Adrenal gland (tissue), 5 donors: ENCODE results near the gene PI4KA.

Experiments used
- POLR2A ChIP-seq, 2 donors: fragments of 450-650 bp; IDR thresholded peaks; one replicate each; pipeline ENCODE4 v1.6.1; 2017; ENCODE audit warnings: antibody characterized with exemption in 2 of 2, mild to moderate bottlenecking in 2 of 2, moderate library complexity in 1 of 2
- TF ChIP-seq, protein P1 (sequence below), 6 experiments: fragments of 450-650 bp in 4 of 6; fragments of 200-600 bp in 2 of 6; sonication (generic) in 1 of 6; IDR thresholded peaks; 1 replicate in 5 of 6; 2 replicates in 1 of 6; pipeline versions ENCODE4 v1.5.1 to v1.8.0; 2016 to 2021; ENCODE audit warnings: antibody characterized with exemption in 6 of 6, mild to moderate bottlenecking in 2 of 6, moderate library complexity in 1 of 6
- donor health status: DM: no; HTN: no; CAD: no.

DNA sequence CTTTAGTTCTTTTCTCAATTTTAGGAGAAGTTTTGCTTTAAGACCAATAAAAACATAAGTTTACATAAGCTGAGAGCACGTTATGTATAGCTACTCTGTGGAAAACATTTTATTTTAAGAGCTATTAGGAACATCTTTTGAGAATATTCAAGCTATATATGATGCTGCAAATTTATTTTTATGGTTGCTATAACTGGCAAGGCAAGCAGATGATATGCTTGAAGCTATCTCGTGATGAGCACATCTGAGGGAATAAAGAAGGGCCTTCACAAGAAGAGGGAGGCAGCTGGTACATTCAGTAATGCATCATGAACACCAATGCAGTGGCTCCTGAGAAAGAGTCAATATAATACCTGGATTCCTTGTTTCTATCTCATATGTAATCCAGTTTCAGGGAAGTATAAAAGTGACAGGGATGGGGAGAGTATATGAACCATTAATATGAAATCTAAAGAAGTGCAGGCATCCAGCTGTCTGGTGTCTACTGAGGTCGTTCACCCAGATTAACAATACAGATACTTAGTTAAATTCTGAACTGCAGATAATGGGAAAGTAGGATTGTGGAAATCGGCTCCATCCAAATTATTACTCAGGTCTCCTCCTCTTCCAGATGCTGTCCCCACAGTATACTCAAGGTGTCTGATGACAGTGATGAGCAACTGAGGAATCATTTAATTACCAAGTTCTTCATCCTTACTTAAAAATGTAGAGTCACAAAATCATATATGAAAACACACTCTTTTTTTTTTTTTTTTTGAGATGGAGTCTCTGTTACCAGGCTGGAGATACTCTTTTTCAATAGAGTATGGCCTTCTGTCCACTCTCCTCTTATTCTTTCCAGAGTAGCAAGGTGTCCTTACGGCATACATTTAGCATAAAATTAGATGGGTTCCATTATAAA is 185.1 kb downstream of the PI4KA start:
- no peak for TF ChIP-seq POLR2A (IDR thresholded peaks at IDR 0.05)
- TF ChIP-seq, protein P1, sequence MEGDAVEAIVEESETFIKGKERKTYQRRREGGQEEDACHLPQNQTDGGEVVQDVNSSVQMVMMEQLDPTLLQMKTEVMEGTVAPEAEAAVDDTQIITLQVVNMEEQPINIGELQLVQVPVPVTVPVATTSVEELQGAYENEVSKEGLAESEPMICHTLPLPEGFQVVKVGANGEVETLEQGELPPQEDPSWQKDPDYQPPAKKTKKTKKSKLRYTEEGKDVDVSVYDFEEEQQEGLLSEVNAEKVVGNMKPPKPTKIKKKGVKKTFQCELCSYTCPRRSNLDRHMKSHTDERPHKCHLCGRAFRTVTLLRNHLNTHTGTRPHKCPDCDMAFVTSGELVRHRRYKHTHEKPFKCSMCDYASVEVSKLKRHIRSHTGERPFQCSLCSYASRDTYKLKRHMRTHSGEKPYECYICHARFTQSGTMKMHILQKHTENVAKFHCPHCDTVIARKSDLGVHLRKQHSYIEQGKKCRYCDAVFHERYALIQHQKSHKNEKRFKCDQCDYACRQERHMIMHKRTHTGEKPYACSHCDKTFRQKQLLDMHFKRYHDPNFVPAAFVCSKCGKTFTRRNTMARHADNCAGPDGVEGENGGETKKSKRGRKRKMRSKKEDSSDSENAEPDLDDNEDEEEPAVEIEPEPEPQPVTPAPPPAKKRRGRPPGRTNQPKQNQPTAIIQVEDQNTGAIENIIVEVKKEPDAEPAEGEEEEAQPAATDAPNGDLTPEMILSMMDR (IDR thresholded peaks at IDR 0.05): no peak
